GM18951 (cell line): Measurements from ENCODE around the gene COG7.
"Not testable (repeated sequence)": the region's sequence is repeated elsewhere in the genome, so short reads cannot be mapped to it uniquely, and the experiment has no call there.

Experiments used
- POLR2A ChIP-seq: IDR thresholded peaks from 4 replicates; pipeline ENCODE4 v1.6.1; 2011; ENCODE audit warnings: mild to moderate bottlenecking; ENCODE audit not compliant: insufficient read length, insufficient read depth; ENCODE audit errors: extremely low read depth
- in situ Hi-C: fragments of 300-500 bp; cut with MboI; formaldehyde crosslinking; loops from one replicate; pipeline ENCODE4 v1.12.0; 2022; ENCODE audit warnings: low sequenced_read_pairs, mixed read lengths, inconsistent platforms; ENCODE audit not compliant: unreplicated experiment

COG7 gene

DNA sequence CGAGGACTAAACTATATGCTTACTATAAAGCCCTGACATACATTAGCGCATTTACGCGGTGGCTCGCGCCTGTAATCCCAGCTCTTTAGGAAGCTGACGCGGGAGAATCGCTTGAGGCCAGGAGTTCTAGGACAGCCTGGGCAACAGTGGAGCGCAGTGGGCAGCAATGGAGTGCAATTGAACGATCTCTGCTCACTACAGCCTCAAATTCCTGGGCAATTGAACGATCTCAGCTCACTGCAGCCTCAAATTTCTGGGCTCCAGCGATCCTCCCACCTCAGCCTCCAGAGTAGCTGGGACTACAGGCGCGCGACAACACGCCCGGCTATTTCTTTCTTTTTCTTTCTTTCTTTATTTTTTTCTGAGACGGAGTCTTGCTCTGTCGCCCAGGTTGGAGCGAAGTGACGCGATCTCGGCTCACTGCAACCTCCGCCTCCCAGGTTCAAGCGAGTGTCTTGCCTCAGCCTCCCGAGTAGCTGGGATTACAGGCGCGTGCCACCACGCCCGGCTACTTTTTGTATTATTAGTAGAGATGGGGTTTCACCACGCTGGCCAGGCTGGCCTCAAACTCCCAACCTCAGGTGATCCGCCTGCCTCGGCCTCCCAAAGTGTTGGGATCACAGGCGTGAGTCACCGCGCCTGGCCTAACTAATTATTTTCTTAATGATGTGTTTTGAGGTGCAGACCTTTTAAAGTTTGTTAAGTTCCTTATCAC is 506 bp upstream of the COG7 start:
- in situ Hi-C loops: no loop called here
- TF ChIP-seq POLR2A: no peak

DNA sequence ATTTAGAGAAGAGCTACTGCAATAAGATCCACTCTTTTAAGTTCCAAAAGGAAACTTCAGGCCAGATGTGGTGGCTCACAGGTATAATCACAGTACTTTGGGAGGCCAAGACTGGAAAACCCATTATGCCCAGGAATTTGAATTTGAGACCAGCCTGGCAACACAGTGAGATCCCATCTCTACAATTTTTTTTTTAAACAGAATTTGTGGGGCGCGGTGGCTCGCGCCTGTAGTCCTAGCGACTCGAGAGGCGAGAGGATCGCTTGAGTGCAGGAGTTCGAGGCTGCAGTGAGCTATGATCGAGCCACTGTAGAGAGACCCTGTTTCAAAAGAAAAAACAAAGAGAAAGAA is 793 bp downstream of the COG7 start:
- TF ChIP-seq POLR2A: no peak
- in situ Hi-C loops: no loop called here

DNA sequence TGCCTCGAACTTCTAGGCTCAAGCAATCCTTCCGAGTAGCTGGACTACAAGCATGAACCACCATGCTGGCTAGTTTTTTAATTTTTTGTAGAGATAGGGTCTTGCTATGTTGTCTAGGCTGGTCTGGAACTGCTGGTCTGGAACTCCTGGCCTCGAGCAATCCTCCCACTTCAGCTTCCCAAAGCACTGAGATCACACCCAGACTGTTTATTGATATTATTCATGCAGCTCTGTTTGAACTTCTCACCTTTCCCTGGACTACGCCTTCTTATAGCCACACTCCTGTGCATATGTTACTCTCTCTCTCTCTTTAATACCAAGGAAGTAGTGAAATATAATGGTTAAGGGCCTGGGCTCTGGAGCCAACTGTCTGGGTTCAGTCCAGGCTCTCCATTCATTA is 4.6 kb downstream of the COG7 start:
- in situ Hi-C loops: no loop called here
- TF ChIP-seq POLR2A: no peak

DNA sequence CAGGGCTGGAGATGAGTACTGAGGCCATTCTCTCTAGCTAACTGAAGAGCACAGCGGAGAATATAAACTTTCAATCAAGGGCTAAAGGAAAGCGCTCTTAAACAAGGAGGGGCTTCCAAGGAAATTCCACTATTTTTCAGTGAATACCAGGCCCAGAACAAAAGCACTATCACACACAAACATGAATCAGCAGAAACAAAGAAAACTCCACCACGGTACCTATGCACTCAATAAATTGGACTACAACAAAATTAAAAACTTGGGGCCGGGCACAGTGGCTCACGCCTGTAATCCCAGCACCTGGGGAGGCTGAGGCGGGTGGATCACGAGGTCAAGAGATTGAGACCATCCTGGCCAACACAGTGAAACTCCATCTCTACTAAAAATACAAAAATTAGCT is 15.4 kb downstream of the COG7 start:
- in situ Hi-C loops: not testable (repeated sequence)

DNA sequence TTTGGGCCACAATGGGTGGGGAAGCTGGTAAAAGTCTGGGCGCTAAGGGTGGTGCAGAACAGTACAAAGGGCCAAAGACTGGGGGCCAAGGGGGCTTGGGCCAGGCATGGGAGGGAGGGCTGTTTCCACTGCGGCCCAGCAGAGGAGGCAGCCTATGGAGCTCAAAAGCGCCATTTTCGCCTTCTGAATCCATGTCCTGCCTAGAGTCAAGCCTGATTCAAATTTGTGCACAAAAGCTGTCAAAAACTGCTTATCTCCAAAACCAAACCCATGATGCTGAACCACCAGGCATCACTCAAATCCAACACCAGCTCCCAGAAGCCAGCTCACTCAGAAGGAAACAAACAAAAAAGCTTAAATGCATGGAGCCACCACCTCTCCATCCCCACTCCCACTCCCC is 16.0 kb downstream of the COG7 start:
- TF ChIP-seq POLR2A: no peak
- in situ Hi-C loops: no loop called here

DNA sequence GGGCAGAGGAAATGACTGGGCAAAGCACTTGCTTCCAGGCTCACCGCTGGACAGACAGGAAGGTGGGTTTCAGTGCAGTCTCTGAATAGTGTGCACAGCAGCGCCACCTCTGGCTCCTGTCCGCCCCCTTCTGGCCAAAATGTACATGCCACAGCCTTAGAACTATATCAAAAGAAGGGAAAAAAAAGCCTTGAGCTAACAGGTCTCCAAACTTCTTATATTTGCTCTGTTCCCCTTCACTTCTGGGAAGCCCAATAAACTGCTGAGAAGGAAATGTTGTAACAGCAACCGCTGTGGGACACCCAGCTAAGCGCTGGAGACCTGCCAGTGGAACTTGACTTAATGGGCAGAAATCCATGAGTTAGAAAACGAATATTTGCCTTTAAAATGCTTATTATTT is 17.5 kb downstream of the COG7 start:
- in situ Hi-C loops: no loop called here
- TF ChIP-seq POLR2A: no peak

DNA sequence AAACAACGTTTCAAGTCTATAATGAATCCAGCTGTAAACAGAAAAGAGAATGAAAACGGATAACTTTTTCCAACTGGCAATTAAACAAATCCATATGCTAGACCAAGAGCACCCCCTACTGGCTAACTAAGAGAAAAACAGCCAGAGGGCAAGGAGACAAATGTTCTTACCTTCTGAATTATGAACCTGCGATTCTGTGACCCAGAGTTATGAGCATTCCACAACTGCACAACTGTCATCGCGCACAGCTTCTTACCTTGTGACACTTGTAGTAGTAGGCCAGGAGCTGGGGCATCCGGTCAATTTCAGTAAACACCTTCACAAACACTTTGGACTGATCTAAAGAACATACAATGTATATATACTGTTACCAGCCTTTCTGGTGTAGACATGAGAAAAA is 18.6 kb downstream of the COG7 start:
- in situ Hi-C loops: loop anchor here (5.0 kb wide), 1 partner anchor 252 kb away; the partner anchor contains the start of gene SCNN1G
- no peak for TF ChIP-seq POLR2A

DNA sequence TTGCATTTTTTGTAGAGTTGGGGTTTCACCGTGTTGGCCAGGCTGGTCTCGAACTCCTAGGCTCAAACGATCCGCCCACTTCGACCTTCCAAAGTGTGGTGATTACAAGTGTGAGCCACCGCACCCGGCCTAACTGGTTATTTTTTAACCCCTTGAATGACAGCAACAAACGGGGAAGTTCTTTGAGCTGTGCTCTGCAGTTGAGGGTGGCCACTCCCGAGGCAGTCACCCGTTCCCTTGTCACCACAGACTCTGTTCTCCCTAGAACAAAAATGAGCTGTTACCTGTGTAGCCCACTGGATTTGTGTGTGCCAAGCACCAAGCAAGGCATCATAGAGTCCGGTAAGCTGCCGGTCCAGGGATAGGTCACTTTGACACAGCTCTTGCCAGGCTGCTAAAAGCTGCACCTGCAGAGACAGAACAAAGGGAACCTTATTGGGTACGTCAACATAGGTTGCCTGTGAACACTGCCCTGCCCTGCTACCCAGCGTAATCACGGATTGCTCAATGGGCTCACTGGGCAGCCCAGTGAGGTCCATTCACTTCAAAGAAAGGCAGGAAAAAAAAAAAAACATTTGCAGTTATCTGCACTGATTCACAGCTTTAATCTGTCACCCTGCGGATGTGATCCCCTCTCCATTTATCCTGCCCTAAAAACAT is 19.6 kb downstream of the COG7 start:
- in situ Hi-C loops: loop anchor here (5.0 kb wide), 1 partner anchor 251 kb away; the partner anchor contains the start of gene SCNN1G
- no peak for TF ChIP-seq POLR2A

DNA sequence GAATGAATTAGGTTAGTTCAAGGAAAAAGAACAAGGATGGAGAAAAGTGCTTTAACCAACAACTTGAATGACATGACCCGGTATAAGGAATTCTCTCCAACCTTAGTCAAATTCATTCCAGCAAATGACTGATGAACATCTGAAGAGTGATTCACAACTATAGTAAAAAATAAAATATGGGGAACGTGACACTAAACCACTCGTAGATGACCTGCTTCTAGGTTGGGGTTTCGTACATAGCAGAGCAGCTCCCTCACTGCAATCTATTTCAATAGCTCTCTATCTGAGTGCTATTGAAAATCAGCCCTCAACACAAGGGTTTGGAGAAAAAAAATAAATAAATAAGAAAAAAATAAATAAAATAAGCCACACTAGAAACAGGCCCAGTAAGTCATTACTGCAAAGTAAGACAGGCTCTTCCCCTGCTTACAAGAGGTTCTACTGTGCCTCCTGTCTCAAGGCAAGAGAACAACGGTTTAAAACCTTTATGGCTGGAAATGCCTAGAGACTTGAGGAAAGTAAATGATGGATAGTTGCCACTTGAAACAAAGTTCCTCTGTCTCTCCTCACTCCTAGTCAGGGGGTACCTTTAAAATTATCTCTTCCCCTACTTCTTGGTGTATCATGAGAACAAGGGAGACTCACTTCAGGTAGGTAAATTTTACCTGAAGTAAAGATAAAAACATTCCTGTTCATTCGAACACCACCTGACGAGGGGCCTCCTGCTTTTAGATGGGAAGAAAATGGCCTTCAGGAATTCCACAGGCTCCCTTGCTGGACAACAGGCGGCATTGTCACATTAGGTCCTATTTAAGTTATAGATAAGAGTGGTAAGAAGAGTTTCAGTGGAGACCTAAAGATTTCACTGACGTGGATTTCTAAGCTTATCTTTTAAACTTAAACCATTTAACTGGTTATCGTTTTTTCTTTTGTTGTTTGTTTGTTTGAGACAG is 20.5 kb downstream of the COG7 start:
- TF ChIP-seq POLR2A: no peak
- in situ Hi-C loops: loop anchor here (5.0 kb wide), 1 partner anchor 250 kb away; the partner anchor contains the start of gene SCNN1G

DNA sequence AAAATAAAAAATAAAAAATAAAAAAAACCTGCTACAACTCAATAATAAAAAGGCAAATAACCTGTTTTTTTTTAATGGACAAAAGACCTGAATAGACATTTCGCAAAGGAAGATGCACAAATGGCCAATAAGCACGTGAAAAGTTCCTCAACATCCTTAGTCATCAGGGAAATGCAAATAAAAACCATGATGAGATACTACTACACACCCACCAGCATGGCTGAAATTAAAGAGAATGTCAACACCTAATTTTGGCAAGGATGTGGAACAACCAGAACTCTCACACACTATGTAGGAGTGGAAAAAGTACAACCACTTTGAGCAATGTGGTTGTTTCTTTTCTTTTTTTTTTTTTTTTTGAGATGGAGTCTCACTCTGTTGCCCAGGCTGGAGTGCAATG is 24.6 kb downstream of the COG7 start:
- in situ Hi-C loops: no loop called here
- TF ChIP-seq POLR2A: no peak

DNA sequence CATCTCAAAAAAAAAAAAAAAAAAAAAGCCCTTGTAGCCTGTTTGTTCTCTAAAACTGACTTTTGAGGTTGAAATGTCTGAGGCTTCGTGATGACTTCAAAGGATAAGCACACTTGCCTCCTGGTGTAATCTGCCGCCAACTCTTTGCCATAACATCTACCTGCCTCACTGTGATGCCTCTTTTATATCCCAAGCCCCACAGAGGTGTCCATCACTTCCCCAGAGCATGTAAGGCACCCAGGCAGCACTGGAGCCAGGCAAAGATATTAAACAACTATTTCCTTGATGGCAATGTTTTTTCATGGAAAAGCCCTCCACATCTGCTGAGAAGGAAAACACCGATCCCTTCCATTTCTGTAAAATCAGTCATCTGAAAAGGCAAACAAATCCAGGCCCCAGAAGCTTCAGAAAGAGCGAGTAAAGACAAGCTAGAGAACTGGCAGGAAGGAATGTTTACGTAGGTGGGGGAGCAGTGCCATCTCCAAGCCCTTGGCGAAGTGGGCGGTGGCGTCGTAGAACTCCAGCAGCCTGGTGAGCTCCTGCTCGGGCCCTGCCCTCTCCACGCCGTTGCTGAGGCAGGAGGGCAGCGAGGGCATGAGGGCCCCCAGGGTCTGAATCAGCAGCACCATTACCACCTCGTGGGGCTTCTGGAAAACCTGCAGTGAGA is 28.6 kb downstream of the COG7 start:
- in situ Hi-C loops: no loop called here

DNA sequence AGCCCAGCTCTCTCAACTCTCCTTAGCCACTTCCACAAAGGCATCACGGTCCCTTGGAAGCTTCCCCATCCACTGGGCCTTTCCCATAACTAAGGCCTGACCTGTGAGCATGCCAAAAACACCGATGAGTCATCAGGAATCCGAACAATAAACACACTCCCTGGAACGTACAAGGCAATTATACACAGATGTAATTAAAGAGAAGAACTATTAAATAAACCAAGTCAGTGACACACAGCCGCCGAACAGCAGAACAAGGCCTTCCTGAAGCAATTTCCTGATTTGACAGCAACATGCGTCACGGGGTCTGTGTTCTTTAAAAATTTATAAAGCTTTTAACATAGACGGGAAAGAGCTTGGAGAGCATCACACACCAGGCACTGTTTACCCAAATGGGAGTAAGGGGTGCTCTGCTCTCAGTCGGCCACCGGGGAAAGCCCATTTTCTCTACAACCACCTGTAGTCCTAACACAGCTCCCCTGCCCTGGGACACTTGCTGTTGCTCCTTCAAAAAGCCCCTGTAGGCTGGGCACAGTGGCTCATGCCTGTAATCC is 29.4 kb downstream of the COG7 start:
- in situ Hi-C loops: no loop called here
- TF ChIP-seq POLR2A: no peak

More for the DNA sequence above, 28.6 kb downstream of the COG7 start:
- no peak for TF ChIP-seq POLR2A

DNA sequence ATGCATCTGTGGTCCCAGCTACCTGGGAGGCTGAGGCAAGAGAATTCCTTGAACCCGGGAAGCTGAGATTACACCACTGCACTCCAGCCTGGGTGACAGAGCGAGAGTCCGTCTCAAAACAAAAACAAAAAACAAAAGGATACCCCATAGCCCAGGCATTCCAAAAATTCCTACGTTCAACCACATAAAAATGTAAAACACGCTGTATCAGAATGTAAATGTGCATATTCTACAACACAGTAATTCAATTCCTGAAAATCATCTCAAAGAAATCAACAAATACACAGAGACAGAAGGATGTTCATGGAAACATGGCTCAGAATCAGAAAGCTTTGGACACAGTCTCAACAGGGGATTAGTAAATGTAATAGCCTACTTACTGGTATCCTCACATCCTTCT is 33.0 kb downstream of the COG7 start:
- in situ Hi-C loops: no loop called here
- TF ChIP-seq POLR2A: no peak
